Measurements from ENCODE around the gene SYPL1.

SYPL1 gene

GRCh38 chr7:106140406-106141173 is 28.5 kb upstream of the SYPL1 start:
- TF ChIP-seq ZNF626 (tag by site-specific recombination; IDR thresholded peaks at IDR 0.05) (no peak), ZNF707 (tag by site-specific recombination; IDR thresholded peaks at IDR 0.05) (no peak), SP3 (tag by site-specific recombination; IDR thresholded peaks at IDR 0.05) (no peak), INSM2 (tag by site-specific recombination; IDR thresholded peaks at IDR 0.05) (no peak)
- POLR2A ChIA-PET: no interaction called here
- H3K36me3 ChIP-seq (ENCODE audit: control insufficient read depth in 2 of 2, insufficient read depth in 1 of 2, low read length in 2 of 2): no peaks in the 10 kb centered on the region
- H3K9me3 ChIP-seq (ENCODE audit: control insufficient read depth, insufficient read depth, low read depth, low read length): no peaks in the 10 kb centered on the region
- H3K4me1 ChIP-seq (ENCODE audit: control insufficient read depth, insufficient read depth, low read length): no peaks in the 10 kb centered on the region
- no peak overlapping the region for H3K4me3 ChIP-seq (ENCODE audit: low read depth, low read length)
- CTCF ChIA-PET: interaction anchor here (0.7 to 2.6 kb wide), 2 partner anchors 13 to 71 kb away, joined by 3 to 10 read pairs; no protein-coding TSS in a partner anchor
- no peak overlapping the region for H3K27ac ChIP-seq (ENCODE audit: extremely low read depth, low read depth, low read length)

GRCh38 chr7:106139265-106140251 is 27.4 kb upstream of the SYPL1 start:
- Histone ChIP-seq H3K9me3 (ENCODE audit: control insufficient read depth, insufficient read depth, low read depth, low read length) (no peaks in the 10 kb centered on the region), H3K4me3 (ENCODE audit: low read depth, low read length) (no peak overlapping the region), H3K4me1 (ENCODE audit: control insufficient read depth, insufficient read depth, low read length) (no peaks in the 10 kb centered on the region), H3K36me3 (ENCODE audit: control insufficient read depth in 2 of 2, insufficient read depth in 1 of 2, low read length in 2 of 2) (no peaks in the 10 kb centered on the region), H3K27ac (ENCODE audit: extremely low read depth, low read depth, low read length) (no peak overlapping the region)
- ChIA-PET CTCF (interaction anchor here (0.7 to 2.6 kb wide), 4 partner anchors 12 to 81 kb away, joined by 3 to 10 read pairs (median 4); no protein-coding TSS in a partner anchor), POLR2A (no interaction called here)
- no peak for TF ChIP-seq SCRT2 (tag by site-specific recombination; IDR thresholded peaks at IDR 0.05)
- TF ChIP-seq ZNF501 (tag by site-specific recombination; IDR thresholded peaks at IDR 0.05): no peak
- TF ChIP-seq ZNF112 (tag by site-specific recombination; IDR thresholded peaks at IDR 0.05): no peak
- no peak for TF ChIP-seq PATZ1 (tag by site-specific recombination; IDR thresholded peaks at IDR 0.05)
- TF ChIP-seq SP3 (tag by site-specific recombination; IDR thresholded peaks at IDR 0.05): no peak
- peak; percentile 98 for TF ChIP-seq ZBTB44 (tag by site-specific recombination; IDR thresholded peaks at IDR 0.05)
- TF ChIP-seq ZFP3 (tag by site-specific recombination; IDR thresholded peaks at IDR 0.05; ENCODE audit: low read depth): no peak
- no peak for TF ChIP-seq BCL11A (tag by site-specific recombination; IDR thresholded peaks at IDR 0.05; ENCODE audit: low read depth)
- no peak for TF ChIP-seq HOXA7 (CRISPR knock-in tag; IDR thresholded peaks at IDR 0.05; ENCODE audit: borderline replicate concordance)
- TF ChIP-seq ZNF768 (tag by site-specific recombination; IDR thresholded peaks at IDR 0.05): no peak
- no peak for TF ChIP-seq ZNF223 (tag by site-specific recombination; IDR thresholded peaks at IDR 0.05)
- TF ChIP-seq ZNF707 (tag by site-specific recombination; IDR thresholded peaks at IDR 0.05): no peak
- TF ChIP-seq ZBTB26 (tag by site-specific recombination; optimal IDR thresholded peaks at IDR 0.05): no peak
- 0 out of 2 replicates have a peak, but pooled peaks have one; percentile 19 for TF ChIP-seq ZBTB17 (tag by site-specific recombination; IDR thresholded peaks at IDR 0.05)
- TF ChIP-seq ZIC2 (tag by site-specific recombination; IDR thresholded peaks at IDR 0.05): peak; percentile 21; the same call in 1 of the 2 replicates
- TF ChIP-seq PRDM10 (tag by site-specific recombination; IDR thresholded peaks at IDR 0.05): peak; percentile 49
- no peak for TF ChIP-seq ZSCAN16 (tag by site-specific recombination; IDR thresholded peaks at IDR 0.05)
- TF ChIP-seq ZNF600 (tag by site-specific recombination; IDR thresholded peaks at IDR 0.05): no peak

All from HEK293 (cell line).